ENCODE measurements around the gene GNB3. TPM values are rescaled to one million over a fixed set of nuclear protein-coding genes. Genes with fewer than 3 reads are reported as not detected.
A peak's percentile ranks its signal among the peaks of the same experiment; 100 is the strongest.

Gene GNB3
- total RNA-seq = 1 to 10 TPM in 1 of 2 experiments, under 1 TPM in 1; 0.50 to 1.1 TPM

- no peaks in the 10 kb centered on the region for H3K9me3 Mint-ChIP-seq
- ATAC-seq = no peak
- DNase-seq = no peak
- TF ChIP-seq CTCF (IDR thresholded peaks at IDR 0.05) = no peak
- H3K4me1 Mint-ChIP-seq (ENCODE audit: low read depth) = no peaks in the 10 kb centered on the region
- peaks cover 4% of the 10 kb centered on the region for H3K36me3 Mint-ChIP-seq (ENCODE audit: low read depth)
- no peaks in the 10 kb centered on the region for H3K27me3 Mint-ChIP-seq
- no peak within 1 kb of the TSS for H3K4me3 Mint-ChIP-seq
- intact Hi-C loops (cut with micrococcal nuclease) = no loop called here
- ChIA-PET CTCF (interaction anchor here (0.7 to 3.0 kb wide), 5 partner anchors 9 to 88 kb away, joined by 3 to 15 read pairs (median 7); partner anchors contain the start of genes CDCA3, MLF2 and SPSB2), POLR2A (interaction anchor here (1.0 to 2.8 kb wide), 5 partner anchors 8 to 117 kb away, joined by 3 to 10 read pairs (median 7); partner anchors contain the start of genes CDCA3, COPS7A, TPI1 and USP5)
- no peak within 1 kb of the TSS for H3K27ac Mint-ChIP-seq
Observed at GRCh38 chr12:6840761-6841515, at the start of gene GNB3. Gene GNB3 (plus strand): TSS chr12:6840925. CDS start chr12:6841288, 363 bp downstream.

GRCh38 chr12:6791931-6792520 is 48.7 kb upstream of the GNB3 start:
- no peaks in the 10 kb centered on the region for H3K9me3 Mint-ChIP-seq
- TF ChIP-seq CTCF (IDR thresholded peaks at IDR 0.05) = no peak
- DNase-seq (peak; percentile 45), ATAC-seq (peak; percentile 20)
- peaks cover 50% of the 10 kb centered on the region for H3K4me1 Mint-ChIP-seq (ENCODE audit: low read depth)
- CTCF ChIA-PET = interaction anchor here (1.2 to 3.2 kb wide), 14 partner anchors 10 to 68 kb away, joined by 3 to 17 read pairs (median 4); partner anchors contain the start of genes COPS7A, GPR162, LAG3 and MLF2
- intact Hi-C loops (cut with micrococcal nuclease) = no loop called here
- peak overlapping the region; percentile 33 for H3K4me3 Mint-ChIP-seq
- H3K36me3 Mint-ChIP-seq (ENCODE audit: low read depth) = peaks cover 3% of the 10 kb centered on the region
- H3K27me3 Mint-ChIP-seq = peaks cover 14% of the 10 kb centered on the region
- POLR2A ChIA-PET = interaction anchor here (0.6 to 1.8 kb wide), 6 partner anchors 11 to 42 kb away, joined by 3 to 7 read pairs (median 4); partner anchors contain the start of gene MLF2
- H3K27ac Mint-ChIP-seq = peak overlapping the region; percentile 14

GRCh38 chr12:6792522-6793201 is 48.1 kb upstream of the GNB3 start:
- H3K4me3 Mint-ChIP-seq = peak overlapping the region; percentile 33
- ChIA-PET CTCF (interaction anchor here (0.6 to 3.2 kb wide), 17 partner anchors 11 to 69 kb away, joined by 3 to 17 read pairs (median 4); partner anchors contain the start of genes COPS7A, GPR162, LAG3 and MLF2), POLR2A (interaction anchor here (0.6 to 1.8 kb wide), 5 partner anchors 12 to 42 kb away, joined by 3 to 7 read pairs (median 4); partner anchors contain the start of gene MLF2)
- peak; percentile 62 for DNase-seq
- peaks cover 14% of the 10 kb centered on the region for H3K27me3 Mint-ChIP-seq
- H3K4me1 Mint-ChIP-seq (ENCODE audit: low read depth) = peaks cover 49% of the 10 kb centered on the region
- H3K9me3 Mint-ChIP-seq = no peaks in the 10 kb centered on the region
- H3K27ac Mint-ChIP-seq = peak overlapping the region; percentile 14
- peak; percentile 81 for ATAC-seq
- TF ChIP-seq CTCF (IDR thresholded peaks at IDR 0.05) = no peak
- peaks cover 3% of the 10 kb centered on the region for H3K36me3 Mint-ChIP-seq (ENCODE audit: low read depth)
- intact Hi-C loops (cut with micrococcal nuclease) = no loop called here

- Mint-ChIP-seq H3K36me3 (ENCODE audit: low read depth) (peaks cover 1% of the 10 kb centered on the region), H3K27me3 (peaks cover 12% of the 10 kb centered on the region), H3K9me3 (no peaks in the 10 kb centered on the region), H3K4me1 (ENCODE audit: low read depth) (peaks cover 29% of the 10 kb centered on the region), H3K4me3 (no peak overlapping the region), H3K27ac (no peak overlapping the region)
- ATAC-seq (no peak), DNase-seq (no peak)
- POLR2A ChIA-PET = interaction anchor here (1.0 to 1.6 kb wide), 3 partner anchors 10 to 149 kb away, joined by 3 read pairs; partner anchors contain the start of genes C12orf57 and RNU7-1
- TF ChIP-seq CTCF (IDR thresholded peaks at IDR 0.05) = no peak
- CTCF ChIA-PET = interaction anchor here (0.7 to 1.4 kb wide), 4 partner anchors 12 to 41 kb away, joined by 3 to 5 read pairs (median 3); no protein-coding TSS in a partner anchor
- intact Hi-C loops (cut with micrococcal nuclease) = no loop called here
Observed at GRCh38 chr12:6795088-6795487, 45.6 kb upstream of the GNB3 start.

All from activated CD8-positive, alpha-beta T cell treated with anti-CD3 and anti-CD28 coated beads for 36 hours (primary cell).